Left forelimb (tissue), 1 donor: ENCODE data around the gene ZNF182.
"Not testable (repeated sequence)": the region's sequence is repeated elsewhere in the genome, so short reads cannot be mapped to it uniquely, and the experiment has no call there.

ENCODE experiments used
- DNase-seq: peaks from one replicate; pipeline ENCODE4 v3.0.0-alpha.2; 2018; ENCODE audit warnings: low spot score

Gene ZNF182

DNA sequence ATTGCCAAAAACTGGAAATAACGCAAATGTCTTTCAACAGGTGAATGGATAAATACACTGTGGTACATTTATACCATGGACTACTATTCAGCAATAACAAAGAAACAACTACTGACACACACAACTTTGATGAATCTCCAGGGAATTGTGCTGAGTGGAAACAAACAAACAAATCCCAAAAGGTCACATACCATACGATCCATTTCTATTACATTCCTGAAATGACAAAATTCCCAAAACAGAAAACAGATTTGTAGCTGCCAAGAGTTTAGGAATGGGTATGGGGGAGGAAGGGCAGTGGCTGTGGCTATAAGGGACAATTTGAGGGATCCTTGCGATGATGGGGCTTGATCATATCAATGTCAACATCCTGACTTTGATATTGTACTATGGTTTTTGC, 2.5 kb downstream of the ZNF182 start:
- no peak for DNase-seq

DNA sequence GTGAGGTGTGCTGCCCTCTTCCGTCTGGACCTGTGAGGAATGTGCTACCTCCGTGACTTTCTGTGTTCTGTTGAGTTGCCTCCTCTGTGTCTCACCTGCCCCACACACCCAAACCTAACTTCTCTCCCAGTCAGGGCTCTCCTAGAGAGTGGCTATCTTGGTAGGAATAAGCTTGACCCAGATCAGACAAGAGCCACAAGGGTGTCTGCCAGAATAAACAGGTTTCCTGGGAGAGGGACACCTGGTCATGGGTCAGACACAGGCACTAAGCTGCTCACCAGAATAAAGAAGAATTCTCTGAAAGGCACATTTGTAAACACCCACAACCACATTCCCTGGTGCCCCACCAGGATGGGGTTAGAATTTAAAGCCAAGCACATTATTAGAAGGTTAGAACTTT, 11.1 kb downstream of the ZNF182 start:
- DNase-seq: no peak

- DNase-seq: no peak
These were observed 11.8 kb downstream of the ZNF182 start for GRCh38 chrX:47992095-47992380.

DNA sequence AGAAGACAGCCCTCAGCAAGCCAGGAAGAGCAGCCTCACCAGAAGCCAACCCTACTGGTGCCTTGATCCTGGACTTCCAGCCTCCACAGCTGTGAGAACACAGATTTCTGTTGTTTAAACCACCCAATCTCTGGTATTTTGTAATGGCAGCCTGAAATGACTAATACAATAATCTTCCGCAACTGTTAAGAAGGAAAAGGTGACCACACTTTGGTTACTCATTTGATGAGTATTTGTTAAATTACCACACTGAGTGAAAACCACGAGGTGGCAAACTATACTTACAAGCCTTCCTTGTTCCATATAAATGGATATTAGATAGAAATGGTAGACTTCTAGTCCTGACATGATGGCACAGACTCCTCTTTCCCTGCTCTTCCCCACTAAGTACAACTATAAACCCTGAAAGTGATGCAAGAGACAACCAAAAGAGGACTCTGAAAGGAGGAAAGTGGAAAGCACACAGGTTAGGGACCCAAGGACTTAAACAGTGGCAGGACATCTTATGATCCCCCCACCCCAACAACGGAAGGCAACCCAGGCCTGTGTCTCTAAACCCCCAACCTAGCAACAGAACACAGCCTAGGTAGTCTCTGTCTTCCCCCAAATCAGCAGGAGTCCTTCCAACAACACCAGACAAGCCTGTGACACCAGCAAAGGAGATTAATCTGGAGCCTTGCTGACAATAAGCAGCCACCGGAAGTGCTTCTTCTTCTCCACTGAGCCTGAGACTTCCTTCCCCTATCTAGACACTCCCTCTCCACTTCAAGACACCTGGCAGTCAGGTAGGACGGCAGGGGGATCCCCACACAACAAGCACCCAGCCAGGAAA, 12.3 kb downstream of the ZNF182 start:
- no peak for DNase-seq

- DNase-seq: no peak
These were observed 27.3 kb downstream of the ZNF182 start for GRCh38 chrX:47976254-47977151.

DNA sequence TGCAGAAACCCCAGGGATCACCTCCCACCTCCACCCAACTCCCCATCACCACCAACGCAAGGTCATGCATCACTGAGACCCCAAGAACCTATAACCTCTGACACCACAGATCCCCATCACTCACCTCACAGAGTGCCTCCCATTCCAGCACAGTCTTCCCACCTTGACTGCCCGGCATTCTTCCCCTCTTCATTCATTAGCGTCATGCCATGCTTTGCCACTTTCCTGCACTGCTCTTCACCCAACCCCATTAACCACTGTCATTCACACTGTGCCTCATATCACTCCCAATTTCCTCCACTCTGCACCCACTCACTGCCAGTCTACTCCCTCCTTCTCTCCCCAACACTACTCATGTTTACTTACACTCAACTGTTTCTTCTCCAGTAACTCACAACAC, 30.6 kb downstream of the ZNF182 start:
- no peak for DNase-seq

DNA sequence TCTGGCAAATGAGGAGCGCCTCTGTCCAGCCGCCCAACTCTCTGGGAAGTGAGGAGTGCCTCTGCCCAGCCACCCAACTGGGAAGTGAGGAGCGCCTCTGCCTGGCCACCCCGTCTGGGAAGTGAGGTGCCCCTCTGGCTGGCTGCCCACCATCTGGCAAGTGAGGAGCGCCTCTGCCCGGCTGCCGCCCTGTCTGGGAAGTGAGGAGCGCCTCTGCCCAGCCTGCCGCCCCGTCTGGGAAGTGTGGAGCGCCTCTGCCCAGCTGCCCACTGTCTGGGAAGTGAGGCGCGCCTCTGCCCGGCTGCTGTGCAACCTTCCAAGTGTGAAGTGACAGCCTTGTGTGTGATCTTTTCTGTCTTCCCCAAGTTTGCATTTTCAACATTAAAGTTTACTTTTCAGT, 38.3 kb downstream of the ZNF182 start:
- not testable (repeated sequence) for DNase-seq

DNA sequence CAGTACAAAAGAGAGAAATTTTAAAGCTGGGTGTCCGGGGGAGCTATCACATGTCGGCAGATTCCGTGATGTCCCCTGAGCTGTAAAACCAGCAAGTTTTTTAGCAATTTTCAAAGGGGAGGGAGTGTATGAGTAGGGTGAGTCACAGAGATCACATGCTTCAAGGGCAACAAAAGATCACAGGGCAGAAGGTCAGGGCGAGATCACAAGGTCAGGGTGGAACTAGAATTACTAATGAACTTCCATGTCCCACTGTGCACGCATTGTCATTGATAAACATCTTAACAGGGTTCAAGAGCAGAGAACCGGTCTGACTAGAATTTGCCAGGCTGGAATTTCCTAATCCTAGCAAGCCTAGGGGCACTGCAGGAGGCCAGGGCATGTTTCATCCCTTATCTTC, 42.0 kb downstream of the ZNF182 start:
- DNase-seq: not testable (repeated sequence)

DNA sequence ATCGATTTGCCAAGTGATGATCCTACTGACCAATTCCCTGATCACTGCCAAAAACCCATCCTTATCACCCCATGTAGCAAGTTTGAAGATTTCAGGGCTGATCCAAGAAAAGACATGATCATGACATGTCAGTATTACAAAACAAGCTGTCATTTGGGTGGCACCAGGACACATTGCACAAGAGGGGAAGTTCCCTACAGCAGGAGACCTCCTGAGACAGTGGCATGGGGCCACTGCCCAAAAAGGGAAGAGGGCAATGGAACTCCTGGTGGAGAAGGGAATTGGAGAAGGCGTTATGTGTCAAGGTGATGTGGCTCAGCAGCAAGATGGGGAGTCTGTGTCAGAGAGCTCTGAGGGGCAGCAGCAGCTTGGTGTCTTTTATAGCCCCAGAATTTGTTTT, 43.4 kb downstream of the ZNF182 start:
- DNase-seq: no peak

DNA sequence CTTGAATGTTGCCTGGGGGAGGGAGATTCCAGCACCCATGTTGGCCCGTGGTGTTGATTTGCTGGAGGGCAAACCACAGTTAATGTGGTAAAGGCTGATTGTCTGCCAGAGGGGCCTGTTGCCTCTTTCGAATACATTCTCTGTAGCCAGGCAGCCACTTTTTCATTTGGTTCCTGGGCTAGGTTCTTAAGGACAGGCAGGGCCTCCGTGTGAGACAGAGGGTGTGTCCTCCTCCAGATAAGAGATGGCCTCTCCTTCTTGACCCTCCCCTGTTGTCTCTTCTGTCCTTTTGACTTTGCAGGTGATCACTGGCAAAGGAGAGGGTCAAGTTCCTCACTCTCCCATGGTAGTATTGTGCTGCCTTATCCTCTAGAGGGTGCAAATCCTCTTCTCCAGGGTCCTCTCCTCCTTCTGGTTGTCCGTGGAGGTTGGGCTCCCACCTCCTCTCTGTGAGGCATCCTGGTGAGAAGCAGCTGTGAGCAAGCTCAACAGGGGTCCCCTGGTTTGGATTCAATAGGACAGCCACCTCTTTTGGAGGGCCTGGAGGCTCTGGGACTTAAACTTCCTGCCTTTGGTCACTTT, 44.9 kb downstream of the ZNF182 start:
- no peak for DNase-seq

DNA sequence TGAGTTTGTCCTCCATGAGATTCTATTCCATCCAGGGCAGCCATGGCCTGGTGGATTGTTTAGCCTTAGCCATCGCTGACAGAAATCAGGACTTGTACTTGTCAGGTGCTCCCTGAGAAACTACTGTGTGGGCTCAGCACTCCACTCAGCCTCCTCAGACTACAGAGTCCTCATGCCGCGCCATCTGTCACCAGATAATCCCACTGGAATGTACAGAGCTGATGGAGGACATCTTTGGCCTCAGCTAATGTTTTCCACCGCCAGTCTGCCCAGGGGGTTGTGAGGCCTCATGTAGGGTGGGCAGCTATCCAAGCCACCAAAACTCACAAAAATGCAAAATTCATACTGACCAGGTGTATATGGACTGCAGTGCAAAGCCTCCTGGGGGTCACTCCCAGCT, 45.6 kb downstream of the ZNF182 start:
- DNase-seq: not testable (repeated sequence)

DNA sequence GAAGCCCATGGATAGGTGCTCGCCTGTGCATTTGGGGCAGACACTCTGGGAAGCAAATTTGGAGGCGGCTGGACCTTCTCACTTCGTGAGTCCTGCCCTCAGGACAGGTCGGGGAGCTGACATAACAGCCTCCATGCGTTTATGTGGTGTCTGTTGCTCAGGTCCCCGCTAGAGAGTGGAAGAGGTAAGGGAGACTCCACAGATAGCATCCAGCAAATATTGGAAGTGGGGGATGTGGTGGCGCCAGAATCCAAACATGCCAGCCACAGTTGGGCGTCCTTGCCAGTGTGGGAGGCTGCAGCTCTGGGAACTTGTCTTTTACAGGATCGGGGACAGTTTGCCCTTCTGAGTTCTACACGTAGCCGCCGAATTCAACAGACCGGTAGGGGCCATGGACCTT, 47.8 kb downstream of the ZNF182 start:
- no peak for DNase-seq

DNA sequence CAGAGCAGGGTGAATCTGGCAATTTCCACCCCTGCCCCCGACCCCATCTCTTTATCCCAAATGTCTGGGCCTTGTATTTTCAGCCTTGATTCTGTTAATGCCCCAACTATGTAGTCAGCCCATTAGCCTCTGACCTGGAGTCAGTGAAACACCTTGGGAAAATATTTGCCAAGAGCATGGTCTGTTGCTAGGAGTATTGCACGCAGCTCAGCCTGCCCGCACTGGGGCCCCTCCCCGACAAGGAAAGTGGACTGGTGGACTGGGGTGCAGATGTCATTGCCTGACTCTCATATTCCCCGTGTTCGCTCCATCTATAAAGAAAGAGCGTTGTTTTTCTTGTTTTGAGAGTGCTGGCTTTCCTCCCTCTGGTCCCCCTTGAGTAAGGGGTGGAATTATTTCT, 48.5 kb downstream of the ZNF182 start:
- not testable (repeated sequence) for DNase-seq

DNA sequence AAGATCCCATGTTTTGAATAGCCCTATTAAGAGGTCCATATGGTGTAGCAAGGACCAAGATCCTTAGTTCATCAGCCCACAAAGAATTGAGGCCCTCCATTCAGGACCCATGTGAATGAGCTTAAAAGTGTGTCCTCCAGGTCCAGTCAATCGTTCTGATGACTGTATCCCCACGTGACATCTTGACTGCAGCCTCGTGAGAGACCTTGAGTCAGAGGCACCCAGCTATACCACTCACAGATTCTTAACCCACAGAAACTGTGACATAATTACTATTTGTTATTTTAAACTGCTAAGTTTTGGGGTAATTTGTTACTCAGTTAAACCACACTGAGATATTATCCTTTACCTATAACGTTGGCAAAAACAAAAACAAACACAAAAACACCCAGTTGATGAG, 62.4 kb downstream of the ZNF182 start:
- DNase-seq: no peak

- DNase-seq: no peak
These were observed 63.3 kb downstream of the ZNF182 start for GRCh38 chrX:47940448-47940847.

DNA sequence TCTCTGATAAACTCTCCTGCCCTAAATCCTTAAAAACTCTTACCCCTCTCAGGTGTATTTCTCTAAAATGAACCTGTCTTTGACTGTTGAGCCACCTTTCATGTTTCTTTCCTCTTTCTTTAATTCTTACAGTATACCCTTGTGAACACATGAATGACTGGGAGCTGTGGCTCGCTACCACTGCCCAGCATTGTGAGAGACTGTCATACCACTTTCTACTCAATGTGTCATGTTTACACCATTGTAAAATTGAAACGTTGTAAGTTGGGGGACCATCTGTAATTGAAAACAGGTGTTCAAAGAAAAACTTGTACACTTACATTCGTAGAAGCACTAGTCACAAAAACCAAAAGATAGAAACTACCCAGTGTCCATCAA, 66.9 kb downstream of the ZNF182 start:
- DNase-seq: no peak

- DNase-seq: no peak
These were observed 67.4 kb downstream of the ZNF182 start for GRCh38 chrX:47936224-47936939.

DNA sequence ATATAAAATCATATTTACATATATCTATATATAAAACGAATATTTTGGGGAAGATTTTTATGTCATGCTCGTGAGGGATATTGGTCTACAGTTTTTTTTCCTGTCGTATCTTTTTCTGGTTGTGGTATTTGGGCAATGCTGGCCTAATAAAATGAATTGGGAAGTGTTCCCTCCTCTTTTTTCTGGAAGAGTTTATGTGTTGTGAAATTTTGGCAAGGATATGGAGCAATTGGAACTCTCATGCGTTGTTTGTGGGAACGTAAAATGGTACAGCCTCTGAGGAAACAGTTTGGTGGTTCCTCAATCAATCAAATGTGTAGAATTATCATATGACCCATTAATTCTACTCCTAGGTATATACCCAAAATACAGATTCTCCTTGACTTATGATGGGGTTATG, 69.8 kb downstream of the ZNF182 start:
- no peak for DNase-seq

GRCh38 chrX:47931970-47932369, 71.8 kb downstream of the ZNF182 start:
- DNase-seq: not testable (repeated sequence)

DNA sequence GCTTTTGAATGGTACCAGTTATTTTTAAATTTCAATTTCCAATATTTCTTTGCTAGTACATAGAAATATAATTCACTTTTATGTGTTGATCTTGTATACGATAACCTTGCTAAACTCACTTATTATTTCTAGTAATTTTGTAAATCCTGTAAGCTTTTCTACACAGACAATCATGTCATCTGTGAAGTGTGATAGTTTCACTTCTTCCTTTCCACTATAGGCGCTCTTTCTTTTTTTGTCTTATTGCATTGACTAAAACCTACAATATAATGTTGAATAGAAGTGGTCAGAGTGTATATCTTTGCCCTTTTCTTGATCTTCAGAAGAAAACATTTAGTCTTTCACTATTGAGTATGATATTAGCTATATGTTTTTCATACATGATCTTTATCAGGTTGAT, 76.6 kb downstream of the ZNF182 start:
- no peak for DNase-seq
